ENCODE results near the gene CUBN. TPM values are rescaled to one million over a fixed set of nuclear protein-coding genes. Genes with fewer than 3 reads are reported as not detected.

CUBN gene
- total and polyA plus RNA-seq, 2 of the 13 experiments (the other 11 are each of a cell fraction or from before 2014, with no cell fraction given): 0.27 to 0.32 TPM

GRCh38 chr10:17171141-17171641 is 41.6 kb upstream of the CUBN start (continued):
- TF ChIP-seq KDM5A (IDR thresholded peaks at IDR 0.05; ENCODE audit: borderline replicate concordance, low read length) (no peak), ZBTB7A (CRISPR knock-in tag; IDR thresholded peaks at IDR 0.05) (no peak)

DNA sequence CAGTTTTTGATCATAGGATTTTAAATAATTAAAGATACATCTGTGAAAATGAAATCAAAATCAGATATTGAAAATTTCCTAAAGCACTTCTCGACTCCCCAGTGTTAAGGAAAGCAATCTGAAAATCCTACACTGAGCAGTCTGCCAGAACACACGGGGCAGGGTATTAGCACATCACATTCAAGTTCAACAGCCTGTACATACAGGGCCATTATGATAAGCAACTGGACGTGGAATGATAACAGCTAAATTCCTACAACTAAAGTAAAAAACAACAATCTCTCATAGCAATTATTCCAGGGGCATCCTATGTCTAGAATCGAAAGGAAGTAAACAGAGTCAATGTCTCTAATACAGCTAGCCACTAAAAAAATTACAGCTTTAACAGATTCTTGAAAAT is 40.2 kb upstream of the CUBN start:
- no peak for ATAC-seq
- no peaks in the 10 kb centered on the region for H3K79me2 ChIP-seq (ENCODE audit: insufficient read depth, low read length)
- H3K9me3 ChIP-seq (ENCODE audit: low read length): no peaks in the 10 kb centered on the region
- no peak overlapping the region for H3K4me2 ChIP-seq (ENCODE audit: low read depth, low read length)
- no peaks in the 10 kb centered on the region for H3K27me3 ChIP-seq (ENCODE audit: control insufficient read depth in 1 of 2, insufficient read depth in 2 of 2, low read length in 2 of 2)
- no peak overlapping the region for H2AFZ ChIP-seq (ENCODE audit: low read length)
- in situ Hi-C loops (cut with HindIII; ENCODE audit: extremely low pct_ligation_motif_present, low pct_unique_long_range_greater_than_20kb): no loop called here
- H3K27ac ChIP-seq (ENCODE audit: extremely low read length, insufficient read depth, low read length): no peak overlapping the region
- no peak overlapping the region for H3K4me3 ChIP-seq (replicated peaks in 1 of 3; ENCODE audit: insufficient read depth in 1 of 3, low read depth in 2 of 3, low read length in 3 of 3)
- no peak for DNase-seq (ENCODE audit: low spot score)
- FAIRE-seq: no peak
- CTCF ChIA-PET (ENCODE audit: low intra/inter-chr PET ratio, low total read pairs): no interaction called here
- H3K9ac ChIP-seq (ENCODE audit: insufficient read depth, low read depth, low read length): no peak overlapping the region
- BruUV-seq (replicated peaks): no TSS peak
- POLR2A ChIA-PET: no interaction called here
- H4K20me1 ChIP-seq (ENCODE audit: insufficient read depth, low read length): no peaks in the 10 kb centered on the region; the same call in 1 of the 2 replicates
- 45% methylated on average over 4 of the region's 4 CpGs for WGBS (ENCODE audit: low lambda C conversion rate)
- intact Hi-C loops (cut with micrococcal nuclease; ENCODE audit: unreplicated experiment): loop anchor here (5.0 kb wide), 1 partner anchor 318 kb away; no protein-coding TSS in a partner anchor
- H3K36me3 ChIP-seq (replicated peaks in 1 of 2; ENCODE audit: control insufficient read depth in 1 of 2, insufficient read depth in 2 of 2, low read length in 2 of 2): no peaks in the 10 kb centered on the region
- no peaks in the 10 kb centered on the region for H3K4me1 ChIP-seq (ENCODE audit: insufficient read depth, low read length)
- TF ChIP-seq ZNF382 (CRISPR knock-in tag; IDR thresholded peaks at IDR 0.05; ENCODE audit: borderline replicate concordance): no peak
- TF ChIP-seq MTA3 (CRISPR knock-in tag; IDR thresholded peaks at IDR 0.05): no peak
- no peak for TF ChIP-seq SUZ12 (IDR thresholded peaks at IDR 0.05; ENCODE audit: low read depth, low read length)
- TF ChIP-seq ZFYVE20 (CRISPR knock-in tag; IDR thresholded peaks at IDR 0.05; ENCODE audit: borderline replicate concordance, low read depth): no peak
- TF ChIP-seq, protein P1, sequence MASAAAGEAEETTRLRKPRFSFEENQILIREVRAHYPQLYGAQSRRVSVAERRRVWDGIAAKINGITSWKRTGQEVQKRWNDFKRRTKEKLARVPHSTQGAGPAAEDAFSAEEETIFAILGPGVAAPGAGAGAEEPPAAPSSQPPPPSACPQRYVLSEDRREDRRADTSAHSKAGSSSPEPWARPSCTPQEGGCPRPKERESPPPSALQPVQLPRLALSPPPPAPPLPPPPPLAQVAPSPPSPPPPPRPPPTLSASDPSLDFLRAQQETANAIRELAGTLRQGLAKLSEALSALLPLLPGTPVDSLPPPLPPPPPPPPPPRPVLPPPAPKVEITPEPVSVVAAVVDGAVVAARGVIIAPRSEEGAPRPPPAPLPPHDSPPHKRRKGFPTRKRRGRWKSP (CRISPR knock-in tag; IDR thresholded peaks at IDR 0.05): no peak
- TF ChIP-seq RFXAP (CRISPR knock-in tag; IDR thresholded peaks at IDR 0.05; ENCODE audit: borderline replicate concordance): no peak
- TF ChIP-seq ZKSCAN8 (CRISPR knock-in tag; IDR thresholded peaks at IDR 0.05; ENCODE audit: borderline replicate concordance): no peak
- TF ChIP-seq TBX3 (IDR thresholded peaks at IDR 0.05; ENCODE audit: borderline replicate concordance): no peak
- TF ChIP-seq SALL1 (CRISPR knock-in tag; IDR thresholded peaks at IDR 0.05): no peak
- TF ChIP-seq ZNF644 (CRISPR knock-in tag; IDR thresholded peaks at IDR 0.05; ENCODE audit: low read depth): no peak
- no peak for TF ChIP-seq BHLHE40 (IDR thresholded peaks at IDR 0.05; ENCODE audit: low read length)
- TF ChIP-seq ZNF138 (CRISPR knock-in tag; IDR thresholded peaks at IDR 0.05; ENCODE audit: low read depth): no peak
- no peak for TF ChIP-seq NR2F6 (IDR thresholded peaks at IDR 0.05)
- no peak for TF ChIP-seq NR2F6 (CRISPR knock-in tag; IDR thresholded peaks at IDR 0.05)
- no peak for TF ChIP-seq ZNF704 (CRISPR knock-in tag; IDR thresholded peaks at IDR 0.05; ENCODE audit: borderline replicate concordance)
- no peak for TF ChIP-seq ZNF547 (CRISPR knock-in tag; IDR thresholded peaks at IDR 0.05)
- TF ChIP-seq ZNF670 (CRISPR knock-in tag; IDR thresholded peaks at IDR 0.05; ENCODE audit: borderline replicate concordance): no peak
- no peak for TF ChIP-seq MAFK (conservative IDR thresholded peaks at IDR 0.05 in 1 of 2, IDR thresholded peaks at IDR 0.05 in 1 of 2; ENCODE audit: low read length in 2 of 2)
- no peak for TF ChIP-seq ZNF629 (CRISPR knock-in tag; conservative IDR thresholded peaks at IDR 0.05)
- TF ChIP-seq KLF12 (CRISPR knock-in tag; IDR thresholded peaks at IDR 0.05; ENCODE audit: borderline replicate concordance): no peak
